GM04504 (cell line): ENCODE measurements around the gene SLC11A2.
A peak's percentile ranks its signal among the peaks of the same experiment; 100 is the strongest.
"Not testable (repeated sequence)": the region's sequence is repeated elsewhere in the genome, so short reads cannot be mapped to it uniquely, and the experiment has no call there.

Experiments
- DNase-seq: peaks from one replicate; pipeline ENCODE4 v3.0.0-alpha.2; 2012; ENCODE audit warnings: low read depth

The SLC11A2 gene

GRCh38 chr12:50990147-50990727, 35.9 kb downstream of the SLC11A2 start:
- DNase-seq = no peak

- no peak for DNase-seq
Observed at GRCh38 chr12:50988871-50989270, 37.3 kb downstream of the SLC11A2 start.

DNA sequence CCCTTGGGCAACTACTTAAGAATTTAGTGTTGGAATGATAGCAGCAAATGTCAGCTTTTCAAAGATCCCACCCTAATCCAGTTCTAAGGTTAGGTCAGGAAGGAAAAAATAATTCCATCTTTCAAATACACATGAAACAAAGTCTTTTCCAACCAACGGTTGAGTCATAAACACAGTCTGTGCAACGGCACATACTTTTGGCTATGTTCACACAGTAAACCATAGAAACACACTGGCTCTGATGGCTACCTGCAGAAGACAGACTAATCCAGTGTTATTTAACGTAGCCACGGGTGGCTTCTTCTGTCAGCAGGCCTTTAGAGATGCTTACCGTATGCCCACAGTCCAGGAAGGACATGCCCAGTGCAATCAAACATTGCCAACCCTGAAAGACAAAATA, 38.1 kb downstream of the SLC11A2 start:
- no peak for DNase-seq

DNA sequence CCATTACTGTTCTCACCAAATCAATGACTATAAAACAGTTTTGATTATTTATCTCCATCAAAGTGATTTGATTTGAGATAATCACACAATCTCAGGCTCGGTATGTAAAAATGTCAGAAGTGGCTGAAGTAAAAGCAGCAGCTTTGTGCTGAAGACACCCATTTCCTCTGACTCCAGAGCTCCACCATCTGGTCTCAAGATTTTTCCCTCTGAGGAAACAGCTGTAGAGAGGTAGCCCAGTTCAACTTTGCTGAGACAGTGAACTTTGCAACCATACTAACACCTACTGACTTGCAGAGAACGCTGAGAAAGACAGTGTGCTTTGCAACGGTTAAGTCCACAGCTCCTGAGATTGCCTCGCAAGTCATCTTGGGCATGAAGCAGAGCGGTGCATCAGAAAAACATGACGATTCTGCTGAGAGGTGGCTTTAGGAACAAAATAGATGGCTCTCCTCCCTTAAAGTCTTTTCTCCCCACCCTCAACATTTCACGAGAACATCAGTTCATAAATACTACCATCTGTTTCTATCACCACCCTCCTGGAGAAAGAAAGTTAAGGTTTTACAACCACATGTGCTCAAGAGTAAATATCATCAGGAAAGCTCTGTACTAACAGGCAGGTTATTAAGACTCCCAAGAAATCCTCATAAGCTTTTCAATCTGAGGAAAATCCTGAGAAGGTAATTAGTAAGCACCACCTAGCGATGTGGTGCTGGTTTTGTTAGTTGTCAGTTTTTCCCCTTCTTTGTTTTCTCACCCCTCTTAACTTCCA, 39.0 kb downstream of the SLC11A2 start:
- DNase-seq = peak; percentile 48

DNA sequence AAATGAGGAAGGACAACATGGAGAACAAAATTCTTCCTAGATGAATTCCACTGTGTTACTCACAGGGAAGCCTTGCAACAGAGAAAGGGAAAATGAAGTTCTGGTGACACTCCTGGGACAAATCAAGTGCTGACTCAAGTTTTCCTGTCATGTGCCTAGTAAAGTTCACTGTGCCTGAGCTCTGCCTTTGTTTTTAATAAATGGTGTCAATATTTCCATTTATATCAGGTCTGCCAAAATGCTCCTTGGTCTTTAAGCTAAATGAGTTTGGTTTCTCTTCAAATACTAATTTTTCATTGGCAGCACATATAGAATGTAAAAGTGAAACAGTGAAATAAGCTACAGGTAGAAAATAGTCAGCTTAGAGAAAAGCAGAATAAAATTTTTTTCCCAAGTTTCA, 40.9 kb downstream of the SLC11A2 start:
- peak; percentile 61 for DNase-seq

DNA sequence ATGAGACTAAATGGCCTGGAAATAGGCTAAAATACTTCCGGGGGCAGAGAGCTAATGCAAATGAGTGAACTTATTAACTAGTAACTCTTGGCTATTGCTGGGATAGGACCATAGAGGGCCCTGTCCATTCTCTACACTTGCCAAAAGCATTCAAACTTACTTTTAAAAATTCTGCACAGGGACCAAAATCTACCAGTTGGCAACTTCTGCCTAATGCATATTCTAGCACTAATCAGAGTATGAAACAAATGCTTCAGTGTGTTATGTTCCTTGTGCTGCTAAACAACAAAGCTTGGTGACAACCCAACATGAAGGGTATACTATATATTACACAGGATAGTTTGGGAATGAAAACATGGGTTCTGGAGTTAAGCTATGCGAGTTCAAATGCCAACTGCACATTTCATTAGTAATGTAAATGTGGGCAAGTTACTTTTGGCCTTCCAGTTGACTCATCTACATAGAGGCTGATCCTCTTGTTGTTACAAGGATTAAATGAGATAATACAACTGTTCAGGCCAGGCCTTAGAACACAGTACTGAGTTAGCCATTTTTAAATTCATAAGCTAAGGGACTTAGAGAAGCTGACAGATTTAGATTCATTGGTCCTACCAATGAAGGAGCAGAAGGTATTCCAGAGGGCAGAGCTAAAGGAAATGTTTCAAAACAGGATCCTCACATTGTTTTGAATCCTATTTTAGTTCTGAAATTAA, 41.4 kb downstream of the SLC11A2 start:
- no peak for DNase-seq

DNA sequence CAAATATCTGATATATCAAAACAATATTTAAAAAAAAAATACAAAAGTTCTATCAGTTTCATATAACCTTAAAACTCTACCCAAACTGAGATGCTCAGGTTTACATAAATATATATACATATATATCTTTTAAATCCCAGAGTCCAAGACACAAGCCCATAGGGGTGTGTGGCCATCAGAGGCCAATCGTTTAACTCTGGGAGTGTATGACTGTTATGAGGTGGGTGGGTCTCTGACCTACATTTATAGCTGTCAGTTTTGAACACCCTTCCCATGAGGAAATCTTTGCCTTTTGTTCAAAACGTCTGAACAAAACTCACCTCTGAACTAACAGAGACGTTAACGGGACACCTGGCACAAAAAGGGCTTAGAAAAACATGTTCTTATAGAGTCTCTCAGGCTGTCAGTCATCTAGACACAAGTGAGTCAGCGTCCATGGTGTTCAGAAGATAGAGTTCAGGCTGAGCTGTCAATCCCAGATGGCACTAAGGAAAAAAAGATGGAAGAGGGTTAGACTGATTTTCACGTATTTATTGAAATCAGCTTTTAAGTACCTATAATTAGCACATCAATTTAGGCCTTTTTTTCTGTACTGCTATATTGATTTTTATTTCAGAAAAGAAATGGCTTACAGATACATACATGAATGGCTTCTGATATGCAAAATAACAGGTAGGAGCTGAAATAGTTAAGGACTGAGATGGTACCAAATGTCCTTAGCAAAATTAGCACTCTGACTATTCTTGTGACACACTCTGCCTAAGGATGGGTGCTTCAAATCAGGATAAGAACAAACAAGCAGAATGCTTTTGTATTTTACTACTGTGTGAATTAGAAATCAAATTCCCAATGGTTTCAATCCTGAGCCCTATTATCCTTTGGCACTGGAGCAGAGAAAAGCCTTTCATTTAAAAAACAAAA, 44.6 kb downstream of the SLC11A2 start:
- no peak for DNase-seq

DNA sequence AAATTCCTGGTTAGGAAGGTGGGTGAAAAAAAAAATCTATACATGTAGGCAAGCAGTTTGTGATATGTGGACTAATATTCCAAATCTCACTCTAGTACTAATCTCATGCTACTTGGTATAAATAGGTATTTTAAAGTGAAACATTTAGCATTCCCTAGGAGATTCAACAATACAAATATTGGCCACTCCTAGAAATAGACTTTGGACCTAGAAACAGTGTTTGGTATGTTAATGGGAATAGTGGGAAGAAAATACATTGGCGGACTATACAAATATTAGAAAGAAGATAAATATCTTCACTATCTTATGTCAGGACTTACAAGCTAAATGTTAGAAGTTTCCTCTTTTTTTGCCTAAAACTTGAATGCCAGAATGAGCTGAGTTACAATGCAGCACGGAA, 45.6 kb downstream of the SLC11A2 start:
- no peak for DNase-seq

- no peak for DNase-seq
Observed at GRCh38 chr12:50979369-50980052, 46.7 kb downstream of the SLC11A2 start.

DNA sequence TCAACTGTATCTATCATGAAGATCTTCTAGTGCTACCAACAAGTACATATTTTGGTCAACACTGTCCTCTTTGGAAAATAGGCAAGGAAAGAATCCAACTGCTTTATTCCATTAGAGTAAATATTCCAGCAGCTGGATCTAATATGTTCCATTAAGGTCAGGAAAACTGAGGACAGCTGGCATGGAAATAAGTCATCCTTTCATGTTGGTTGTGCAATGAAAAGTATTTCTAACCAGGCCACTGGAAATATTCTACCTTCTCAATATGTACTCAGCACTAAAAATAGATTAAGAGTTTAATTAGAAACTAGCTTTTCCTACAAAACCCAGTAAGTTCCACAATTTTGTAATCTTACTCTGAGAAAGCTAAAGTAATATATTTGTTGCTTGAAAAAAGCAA, 54.2 kb downstream of the SLC11A2 start:
- DNase-seq = no peak

DNA sequence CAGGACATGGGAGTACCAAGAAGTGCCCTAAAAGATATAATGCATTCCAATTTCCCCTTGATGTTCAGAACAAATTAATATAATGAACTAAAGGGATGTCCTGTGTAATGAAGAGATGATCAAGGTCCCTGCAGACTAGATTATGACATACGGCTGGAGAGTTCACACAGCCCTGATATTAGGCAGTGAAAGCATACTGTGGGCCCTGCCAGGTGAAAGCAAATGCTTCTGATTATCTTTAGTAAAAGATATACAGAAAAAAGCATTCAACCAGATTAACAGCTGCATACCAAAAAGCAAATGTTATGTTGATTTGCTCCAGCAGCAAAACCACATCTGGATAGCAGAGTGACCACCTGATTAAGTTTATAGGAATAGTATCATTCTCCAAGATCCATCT, 61.8 kb downstream of the SLC11A2 start:
- no peak for DNase-seq

DNA sequence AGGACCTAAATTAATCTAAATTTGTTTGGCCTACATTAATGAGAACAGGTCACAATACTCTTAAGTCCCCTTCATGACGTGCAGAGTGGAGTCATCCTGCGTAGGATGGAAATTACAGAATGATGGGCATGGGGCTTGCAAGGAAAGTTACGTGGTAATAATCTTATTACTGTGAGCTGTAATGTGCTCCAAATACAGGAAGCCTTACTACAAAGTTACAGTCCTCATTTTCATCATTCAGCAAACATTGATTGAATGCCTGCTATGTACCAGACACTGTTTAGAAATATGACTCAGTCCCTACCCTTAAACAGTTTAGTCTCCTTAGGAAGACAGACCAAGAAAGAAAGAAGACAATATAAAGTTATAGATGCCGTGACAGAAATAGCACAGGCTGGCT, 64.5 kb downstream of the SLC11A2 start:
- DNase-seq = no peak

- DNase-seq = no peak
Observed at GRCh38 chr12:50960130-50960529, 66.1 kb downstream of the SLC11A2 start.

DNA sequence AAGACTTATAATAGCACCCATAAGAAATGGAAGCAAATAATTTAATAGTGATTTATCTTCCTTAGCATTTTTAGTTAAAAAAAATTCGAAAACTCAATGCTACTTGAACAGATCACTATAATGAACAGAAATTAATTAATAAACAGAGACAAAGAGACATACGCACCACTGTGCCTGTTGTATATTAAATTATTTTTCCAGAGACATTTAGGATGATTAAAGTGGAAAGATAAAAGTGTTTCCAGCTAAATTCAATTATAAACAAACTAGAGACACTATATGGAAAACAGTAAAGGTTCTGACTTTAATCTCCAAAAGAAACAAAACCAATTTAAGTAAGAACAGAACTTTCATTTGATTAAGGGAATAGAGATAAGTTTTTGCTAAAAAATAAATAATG, 70.5 kb downstream of the SLC11A2 start:
- DNase-seq = no peak

DNA sequence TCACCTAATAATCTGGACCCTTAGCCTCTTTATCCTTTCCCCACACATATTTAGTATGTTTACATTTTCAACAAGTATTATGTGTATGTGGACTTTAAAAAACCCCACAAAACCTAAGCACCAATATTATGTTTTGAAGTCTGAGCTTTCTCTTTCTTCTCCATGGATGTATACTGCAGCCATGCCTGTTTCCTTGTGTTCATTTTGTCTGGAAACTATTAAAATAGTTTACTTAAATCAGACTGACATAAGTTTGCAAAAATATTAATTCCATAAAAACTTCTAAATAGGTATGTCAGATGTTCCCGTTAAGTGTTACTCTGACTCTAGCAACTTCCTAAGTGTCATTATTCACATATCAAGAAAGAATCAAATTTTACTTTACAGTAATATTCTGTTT, 70.9 kb downstream of the SLC11A2 start:
- no peak for DNase-seq

DNA sequence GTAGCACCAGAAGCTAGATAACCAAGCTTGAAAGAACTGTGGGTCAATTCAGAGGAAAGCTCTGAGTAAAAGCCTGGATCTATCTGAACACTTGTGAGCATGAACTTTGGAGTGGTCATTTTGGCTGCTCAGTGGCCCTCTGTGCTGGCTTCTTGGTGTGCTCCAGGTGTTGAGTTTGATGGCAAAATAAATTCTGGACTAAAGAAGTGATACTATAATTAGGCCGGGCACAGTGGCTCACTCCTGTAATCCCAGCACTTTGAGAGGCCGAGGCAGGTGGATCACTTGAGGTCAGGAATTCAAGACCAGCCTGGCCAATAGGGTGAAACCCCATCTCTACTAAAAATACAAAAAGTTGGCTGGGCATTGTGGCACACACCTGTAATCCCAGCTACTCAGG, 71.4 kb downstream of the SLC11A2 start:
- DNase-seq = not testable (repeated sequence)

GRCh38 chr12:50953047-50953446, 73.1 kb downstream of the SLC11A2 start:
- no peak for DNase-seq

GRCh38 chr12:50952510-50952909, 73.7 kb downstream of the SLC11A2 start, which contains the start of gene HIGD1C:
HIGD1C (plus strand) TSS chr12:50952544; CDS start chr12:50953999, 1,455 bp downstream.
- no peak for DNase-seq

DNA sequence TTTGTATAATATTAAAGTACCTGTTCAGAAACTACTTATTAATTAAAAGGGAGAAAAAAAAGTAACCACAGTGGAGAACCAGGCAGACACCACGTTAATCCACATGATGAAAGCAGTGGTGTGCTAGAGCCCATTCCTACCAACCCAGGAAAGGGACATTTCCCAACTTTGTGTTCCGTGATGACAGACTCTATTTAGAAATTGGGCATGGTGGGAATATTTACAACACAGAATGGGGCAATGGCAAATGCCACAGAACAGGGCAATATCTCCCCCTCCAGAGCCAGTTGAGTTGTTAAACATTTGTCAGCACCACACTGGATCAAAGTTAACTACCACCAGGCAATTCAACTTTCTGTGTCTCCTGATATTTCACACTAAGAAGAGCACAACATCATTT, 75.1 kb downstream of the SLC11A2 start:
- no peak for DNase-seq

- no peak for DNase-seq
Observed at GRCh38 chr12:50949801-50950302, 76.3 kb downstream of the SLC11A2 start.

- DNase-seq = no peak
Observed at GRCh38 chr12:50948798-50949197, 77.4 kb downstream of the SLC11A2 start.
